ENCODE results near the gene RNF43. TPM values are rescaled to one million over a fixed set of nuclear protein-coding genes. Genes with fewer than 3 reads are reported as not detected.

RNF43 gene
- total RNA-seq, 1 donor, result not detected

DNA sequence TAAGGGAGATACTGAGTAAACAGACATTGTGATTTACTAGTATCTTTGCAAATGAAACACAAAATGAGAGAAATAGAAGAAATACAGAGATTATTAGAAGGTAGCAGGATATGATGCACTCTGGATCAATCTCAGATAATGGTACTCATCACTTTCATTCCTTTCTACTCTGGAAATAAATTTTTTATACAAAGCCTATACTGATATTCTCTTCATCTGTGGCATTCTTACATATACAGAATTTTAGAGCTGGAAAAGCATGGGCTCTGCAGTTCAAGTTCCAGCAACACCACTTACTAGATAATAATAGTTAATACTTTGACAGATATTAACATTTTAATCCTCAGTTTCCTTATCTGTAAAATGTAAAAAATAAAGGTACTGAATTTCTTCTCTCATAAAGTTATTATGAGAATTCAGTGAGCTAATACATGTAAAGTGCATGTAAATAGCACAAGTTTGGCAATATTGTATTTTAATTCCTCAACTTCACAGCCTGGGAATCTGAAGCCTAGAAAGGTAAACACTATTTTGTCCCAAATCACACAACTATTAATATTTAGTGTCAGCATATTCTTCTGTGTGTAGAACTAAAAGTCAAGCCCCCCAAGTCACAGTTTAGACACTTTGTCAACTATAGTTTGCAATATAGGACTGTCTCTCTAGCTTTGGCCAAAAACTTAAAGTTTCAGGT, 6.5 kb downstream of the RNF43 start:
- H3K4me3 ChIP-seq (ENCODE audit: low read depth, low read length), result no peak overlapping the region
- TF ChIP-seq, protein P1, sequence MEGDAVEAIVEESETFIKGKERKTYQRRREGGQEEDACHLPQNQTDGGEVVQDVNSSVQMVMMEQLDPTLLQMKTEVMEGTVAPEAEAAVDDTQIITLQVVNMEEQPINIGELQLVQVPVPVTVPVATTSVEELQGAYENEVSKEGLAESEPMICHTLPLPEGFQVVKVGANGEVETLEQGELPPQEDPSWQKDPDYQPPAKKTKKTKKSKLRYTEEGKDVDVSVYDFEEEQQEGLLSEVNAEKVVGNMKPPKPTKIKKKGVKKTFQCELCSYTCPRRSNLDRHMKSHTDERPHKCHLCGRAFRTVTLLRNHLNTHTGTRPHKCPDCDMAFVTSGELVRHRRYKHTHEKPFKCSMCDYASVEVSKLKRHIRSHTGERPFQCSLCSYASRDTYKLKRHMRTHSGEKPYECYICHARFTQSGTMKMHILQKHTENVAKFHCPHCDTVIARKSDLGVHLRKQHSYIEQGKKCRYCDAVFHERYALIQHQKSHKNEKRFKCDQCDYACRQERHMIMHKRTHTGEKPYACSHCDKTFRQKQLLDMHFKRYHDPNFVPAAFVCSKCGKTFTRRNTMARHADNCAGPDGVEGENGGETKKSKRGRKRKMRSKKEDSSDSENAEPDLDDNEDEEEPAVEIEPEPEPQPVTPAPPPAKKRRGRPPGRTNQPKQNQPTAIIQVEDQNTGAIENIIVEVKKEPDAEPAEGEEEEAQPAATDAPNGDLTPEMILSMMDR (IDR thresholded peaks at IDR 0.05; ENCODE audit: insufficient read depth, low read depth, low read length), result no peak
- DNase-seq (ENCODE audit: low read depth), result no peak

DNA sequence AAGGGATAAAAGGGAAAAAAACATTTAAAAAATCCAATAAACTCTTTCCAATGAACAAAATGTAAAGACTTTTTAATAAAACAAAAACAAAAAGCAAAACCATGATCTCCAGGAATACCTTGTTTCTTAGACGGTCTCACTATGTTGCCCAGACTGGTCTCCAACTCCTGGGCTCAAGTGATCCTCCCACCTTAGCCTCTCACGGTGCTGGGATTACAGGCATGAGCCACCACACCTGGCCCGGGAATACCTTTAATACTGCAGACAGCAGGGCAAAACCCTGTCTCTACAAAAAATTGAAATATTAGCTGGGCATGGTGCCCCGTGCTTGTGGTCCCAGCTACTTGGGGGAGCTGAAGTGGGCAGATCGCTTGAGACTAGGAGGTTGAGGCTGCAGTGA, 7.9 kb downstream of the RNF43 start:
- no peak for DNase-seq (ENCODE audit: low read depth)
- TF ChIP-seq, protein P1 (IDR thresholded peaks at IDR 0.05; ENCODE audit: insufficient read depth, low read depth, low read length), result no peak
- no peak overlapping the region for H3K4me3 ChIP-seq (ENCODE audit: low read depth, low read length)

DNA sequence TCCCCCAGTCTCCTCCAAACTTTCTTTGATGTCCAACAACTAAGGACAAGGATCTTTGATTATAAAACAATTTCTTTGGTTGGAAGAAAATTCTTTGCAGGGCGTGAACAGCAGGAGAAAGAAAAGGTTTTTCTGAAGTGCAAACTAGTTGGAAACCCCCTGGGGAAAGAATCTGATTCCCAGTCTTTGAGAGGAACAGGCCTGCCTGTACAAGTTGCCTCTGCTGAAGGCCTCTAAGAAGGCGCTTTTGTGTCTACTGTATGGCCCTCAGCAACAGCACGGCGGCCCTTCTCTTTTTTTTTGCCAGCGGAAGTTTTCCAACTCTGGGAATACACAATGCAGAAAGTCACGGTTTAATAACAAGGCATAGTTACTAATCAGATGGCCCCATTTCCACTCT, 14.0 kb downstream of the RNF43 start:
- no peak for DNase-seq (ENCODE audit: low read depth)
- TF ChIP-seq, protein P1 (IDR thresholded peaks at IDR 0.05; ENCODE audit: insufficient read depth, low read depth, low read length), result no peak
- no peak overlapping the region for H3K4me3 ChIP-seq (ENCODE audit: low read depth, low read length)

DNA sequence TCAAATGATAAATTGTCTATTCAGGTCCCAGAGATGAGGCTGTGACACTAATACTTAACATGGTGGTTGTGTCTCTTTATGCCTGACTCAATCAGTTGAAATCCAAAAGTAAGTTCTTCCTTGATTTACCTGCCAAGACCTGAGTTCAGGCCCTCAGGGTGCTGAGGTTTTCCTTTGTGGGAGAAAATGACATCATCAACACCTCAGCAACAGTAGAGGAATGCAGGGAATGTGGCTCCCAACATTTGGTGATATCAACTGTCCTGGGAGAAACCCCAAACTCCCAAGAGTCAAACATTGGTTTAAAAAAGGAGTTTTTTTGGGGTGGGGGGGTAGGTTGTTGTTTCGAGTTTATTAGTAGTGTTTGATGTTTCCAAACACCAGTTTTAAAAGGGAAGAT, 14.7 kb downstream of the RNF43 start:
- TF ChIP-seq, protein P1 (IDR thresholded peaks at IDR 0.05; ENCODE audit: insufficient read depth, low read depth, low read length), result no peak
- no peak overlapping the region for H3K4me3 ChIP-seq (ENCODE audit: low read depth, low read length)
- DNase-seq (ENCODE audit: low read depth), result no peak

DNA sequence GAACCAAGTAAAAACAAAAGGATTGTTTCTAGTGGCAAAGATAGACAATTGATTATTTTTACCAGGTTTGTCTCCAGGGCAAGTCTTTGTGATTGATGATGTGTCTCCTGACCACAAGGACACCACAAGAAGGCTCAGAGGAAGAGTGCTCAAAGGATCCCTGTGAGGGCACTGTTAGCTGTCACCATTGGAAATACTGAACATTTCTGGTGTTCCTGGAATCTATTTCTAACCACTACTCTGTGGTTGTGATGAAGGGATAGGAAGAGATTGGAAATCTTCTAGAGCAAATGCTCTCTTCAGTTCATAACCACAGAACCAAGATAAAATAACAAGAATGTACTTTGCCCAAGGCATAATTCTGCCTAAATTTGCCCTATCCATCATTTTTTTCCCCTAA, 15.3 kb downstream of the RNF43 start:
- TF ChIP-seq, protein P1 (IDR thresholded peaks at IDR 0.05; ENCODE audit: insufficient read depth, low read depth, low read length), result no peak
- DNase-seq (ENCODE audit: low read depth), result no peak
- H3K4me3 ChIP-seq (ENCODE audit: low read depth, low read length), result no peak overlapping the region

DNA sequence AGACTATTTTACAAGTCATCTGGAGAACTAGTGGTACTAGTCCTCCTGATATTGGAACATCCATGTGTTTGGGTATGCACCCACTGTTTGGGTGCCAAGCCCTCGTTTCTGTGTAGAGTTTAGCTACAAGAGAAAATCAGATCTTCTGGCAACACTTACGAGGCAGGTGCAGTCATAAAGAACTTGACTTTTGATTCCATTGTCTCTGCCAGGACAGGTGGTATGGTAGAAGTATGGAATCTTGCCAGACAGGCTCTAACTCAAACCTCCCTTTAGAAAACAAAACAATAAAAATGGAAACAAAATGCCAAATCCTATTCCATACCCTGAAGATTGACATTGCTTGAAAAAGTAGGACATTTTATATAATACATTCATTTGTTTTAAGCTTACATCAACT, 16.0 kb downstream of the RNF43 start:
- TF ChIP-seq, protein P1 (IDR thresholded peaks at IDR 0.05; ENCODE audit: insufficient read depth, low read depth, low read length), result no peak
- DNase-seq (ENCODE audit: low read depth), result no peak
- no peak overlapping the region for H3K4me3 ChIP-seq (ENCODE audit: low read depth, low read length)

DNA sequence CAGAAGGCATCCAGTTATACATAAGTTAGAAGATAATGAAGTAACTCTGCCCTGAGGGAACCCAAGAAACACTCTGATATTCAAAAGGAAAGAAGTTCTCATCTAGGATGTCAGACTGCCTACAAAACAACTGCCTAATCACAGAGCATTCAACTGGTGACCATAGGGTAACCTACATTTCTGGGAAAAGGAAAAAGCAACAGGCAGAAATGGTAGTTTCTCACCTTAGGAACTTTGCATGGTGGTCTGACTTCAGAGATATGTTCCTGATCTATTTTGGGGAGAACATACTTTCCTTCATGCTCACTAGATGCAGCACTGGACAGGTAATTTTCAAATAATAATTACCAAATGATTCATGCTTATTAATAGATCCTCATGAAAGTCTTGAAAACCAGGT, 16.5 kb downstream of the RNF43 start:
- TF ChIP-seq, protein P1 (IDR thresholded peaks at IDR 0.05; ENCODE audit: insufficient read depth, low read depth, low read length), result no peak
- no peak overlapping the region for H3K4me3 ChIP-seq (ENCODE audit: low read depth, low read length)
- DNase-seq (ENCODE audit: low read depth), result no peak
